ENCODE measurements around the gene GXYLT2.

GXYLT2 gene, protein sequence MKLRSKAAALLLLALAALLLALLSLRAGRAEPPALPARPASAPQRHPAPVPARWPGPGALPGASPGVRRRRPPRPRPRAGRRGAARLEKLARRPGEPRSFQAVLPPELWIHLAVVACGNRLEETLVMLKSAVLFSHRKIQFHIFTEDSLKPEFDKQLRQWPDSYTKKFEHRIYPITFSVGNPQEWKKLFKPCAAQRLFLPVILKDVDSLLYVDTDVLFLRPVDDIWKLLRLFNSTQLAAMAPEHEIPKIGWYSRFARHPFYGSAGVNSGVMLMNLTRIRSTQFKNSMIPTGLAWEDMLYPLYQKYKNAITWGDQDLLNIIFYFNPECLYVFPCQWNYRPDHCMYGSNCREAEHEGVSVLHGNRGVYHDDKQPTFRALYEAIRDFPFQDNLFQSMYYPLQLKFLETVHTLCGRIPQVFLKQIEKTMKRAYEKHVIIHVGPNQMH

DNA sequence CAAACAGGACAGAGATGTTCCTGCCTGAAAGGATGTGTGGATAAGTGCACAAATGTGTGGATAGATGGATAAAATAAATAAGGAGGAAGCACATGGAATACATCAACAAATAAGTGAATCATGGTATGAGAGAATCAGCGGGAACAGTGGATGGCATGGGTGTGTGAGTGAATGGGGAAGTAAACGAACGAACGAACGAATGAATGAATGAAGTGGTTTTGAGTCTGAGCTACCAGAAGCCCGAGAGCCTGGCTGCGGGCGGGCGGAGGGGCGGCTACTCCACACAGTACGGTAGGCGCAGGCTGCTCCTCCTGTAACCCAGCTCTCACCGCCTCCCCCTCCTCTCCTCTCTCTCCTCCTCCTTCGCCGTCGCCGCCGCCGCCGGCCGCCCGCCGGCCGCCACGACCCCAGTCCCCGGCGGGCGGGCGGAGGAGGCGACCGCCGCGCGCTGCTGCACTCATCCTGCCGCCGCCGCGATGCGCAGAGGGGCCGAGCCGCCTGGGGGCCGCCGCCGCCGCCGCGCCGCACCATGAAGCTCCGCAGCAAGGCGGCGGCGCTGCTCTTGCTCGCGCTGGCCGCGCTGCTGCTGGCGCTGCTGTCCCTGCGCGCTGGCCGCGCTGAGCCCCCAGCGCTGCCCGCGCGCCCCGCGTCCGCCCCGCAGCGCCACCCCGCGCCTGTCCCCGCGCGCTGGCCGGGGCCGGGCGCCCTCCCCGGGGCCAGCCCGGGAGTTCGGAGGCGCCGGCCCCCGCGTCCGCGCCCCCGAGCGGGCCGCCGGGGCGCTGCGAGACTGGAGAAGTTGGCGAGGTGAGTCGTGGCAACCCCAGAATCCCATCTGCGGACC lies at the start of gene GXYLT2:
Gene GXYLT2, plus strand, starts transcription at position 342 of the 841 bp plus-strand sequence. Its CDS starts 188 bp downstream, at position 530.
- DNase-seq (ENCODE audit: low read depth in 3 of 3): peak in 1 of 3 experiments; percentile 9

DNA sequence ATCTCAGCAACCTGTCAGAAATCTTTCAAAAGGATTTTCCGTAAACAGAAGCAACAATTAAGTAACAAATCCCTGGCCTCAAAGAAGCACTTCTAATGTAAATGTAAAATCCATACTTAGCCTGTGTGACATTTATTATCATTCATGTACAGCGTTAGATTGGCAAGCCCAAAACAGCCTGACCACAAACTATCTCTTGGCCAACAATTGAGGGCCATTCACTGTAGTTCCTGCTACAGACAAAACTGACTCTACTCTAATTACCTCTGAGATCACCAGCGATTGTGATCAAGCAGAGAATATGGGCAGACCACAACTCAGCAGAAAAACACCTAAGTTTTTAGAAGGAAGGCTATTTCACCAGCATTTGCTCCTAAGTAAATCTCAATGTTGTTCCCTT lies 48.8 kb upstream of the GXYLT2 start:
- no peak for DNase-seq (ENCODE audit: low read depth in 3 of 3)

DNA sequence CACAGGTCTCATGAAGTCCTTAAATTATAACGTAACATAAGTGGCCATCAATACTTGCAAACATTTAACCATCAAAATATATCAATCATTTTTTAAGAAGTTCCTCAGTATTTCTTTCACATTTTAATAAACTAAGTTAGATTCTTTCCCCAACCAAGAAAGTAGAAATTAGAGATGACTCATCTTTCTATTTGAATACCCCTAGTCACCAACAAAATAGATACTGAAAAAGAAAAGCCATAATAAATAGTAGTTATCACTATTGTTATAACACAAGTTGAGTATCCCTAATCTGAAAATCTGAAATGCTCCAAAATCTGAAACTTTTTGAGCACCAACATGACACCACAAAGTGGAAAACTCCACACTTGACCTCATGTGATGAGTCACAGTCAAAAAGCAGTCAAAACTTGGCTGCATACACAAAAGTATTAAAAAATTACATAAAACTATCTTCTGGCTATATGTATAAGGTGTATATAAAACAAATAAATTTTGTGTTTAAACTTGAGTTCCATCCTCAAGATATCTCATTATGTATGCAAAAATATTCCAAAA lies 43.3 kb upstream of the GXYLT2 start:
- DNase-seq (ENCODE audit: low read depth in 3 of 3): no peak

DNA sequence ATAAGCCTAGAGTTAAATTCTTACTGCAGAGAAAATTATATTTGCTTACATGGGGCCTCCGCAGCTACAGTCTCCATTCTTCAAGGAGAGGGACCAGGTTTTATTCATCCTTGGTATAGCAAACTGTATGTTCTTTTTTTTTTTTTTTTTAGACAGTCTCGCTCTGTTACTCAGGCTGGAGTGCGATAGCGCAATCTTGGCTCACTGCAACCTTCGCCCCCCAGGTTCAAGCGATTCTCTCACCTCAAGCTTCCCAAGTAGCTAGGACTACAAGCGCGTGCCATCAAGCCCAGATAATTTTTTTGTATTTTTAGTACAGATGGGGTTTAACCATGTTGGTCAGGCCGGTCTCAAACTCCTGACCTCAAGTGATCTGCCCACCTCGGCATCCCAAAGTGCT lies 41.7 kb upstream of the GXYLT2 start:
- DNase-seq (ENCODE audit: low read depth in 3 of 3): no peak

DNA sequence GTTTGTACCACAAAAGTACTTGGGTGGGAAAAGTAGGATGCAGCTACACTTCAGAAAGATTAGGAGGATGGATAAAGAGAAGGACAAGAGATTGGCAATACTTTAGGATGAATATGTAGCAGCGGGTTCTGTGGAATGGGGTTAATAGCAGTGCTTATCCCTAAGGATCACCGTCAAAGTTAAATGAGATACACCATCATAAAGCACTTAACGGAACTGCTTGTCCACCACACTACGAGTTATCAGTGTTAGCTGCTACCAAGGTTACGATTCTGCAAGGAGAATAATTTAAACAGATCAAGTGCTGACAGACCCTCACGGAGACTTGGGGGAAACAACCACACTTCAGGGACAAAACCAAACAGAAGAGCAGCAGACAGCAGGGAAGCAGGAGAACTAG lies 40.6 kb upstream of the GXYLT2 start:
- DNase-seq (ENCODE audit: low read depth in 3 of 3): no peak

DNA sequence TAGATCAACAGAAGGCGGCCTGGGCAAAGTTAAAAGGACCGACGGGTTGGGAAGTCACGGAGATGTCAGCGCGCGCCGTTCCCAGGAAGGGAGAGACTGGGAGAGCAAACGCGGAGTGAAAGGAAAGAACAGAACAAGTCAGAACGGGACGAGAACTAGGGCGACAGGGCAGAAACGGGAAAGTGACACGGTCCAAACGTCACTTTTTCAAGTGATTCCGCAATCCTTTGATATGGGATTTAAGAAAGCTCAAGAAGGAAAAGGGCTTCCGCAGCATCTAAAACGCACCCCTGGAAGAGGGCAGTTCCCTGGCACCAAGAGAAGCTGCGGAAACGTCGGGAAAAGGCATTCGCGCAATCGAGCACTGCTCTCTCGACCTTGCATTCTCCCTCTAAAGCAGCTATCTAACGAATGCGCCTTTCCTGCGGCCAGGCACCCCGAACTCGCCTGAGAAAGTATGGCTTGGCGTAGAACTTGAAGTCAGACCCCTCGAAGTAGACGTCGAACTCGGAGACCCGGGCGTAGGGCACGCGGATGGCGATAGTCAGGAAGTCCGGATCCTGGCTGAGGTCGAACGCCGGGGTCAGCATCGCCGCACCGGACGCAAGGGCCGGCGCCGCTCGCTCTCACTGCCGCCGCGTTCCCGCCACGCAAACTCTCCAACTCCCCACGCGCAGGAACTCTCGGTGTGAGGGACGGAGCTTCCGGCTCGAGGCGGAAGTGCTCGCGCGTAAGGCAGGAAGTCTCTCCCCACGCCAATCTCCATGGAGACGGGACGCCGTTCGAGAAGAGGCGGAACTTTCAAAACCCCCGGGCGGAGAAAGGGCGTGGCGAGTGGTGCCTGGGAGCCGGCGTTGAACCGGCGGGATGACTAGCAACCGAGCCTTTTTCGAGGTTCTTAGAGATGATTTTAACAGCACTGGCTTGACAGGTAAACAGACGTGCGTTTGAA lies 39.8 kb upstream of the GXYLT2 start, which contains the start of gene SHQ1:
Gene SHQ1, minus strand, starts transcription at position 695 of the 952 bp plus-strand sequence. Its CDS starts 105 bp downstream, at position 590.
- peak; percentile 90 to 93 (median 93) for DNase-seq (ENCODE audit: low read depth in 3 of 3)

DNA sequence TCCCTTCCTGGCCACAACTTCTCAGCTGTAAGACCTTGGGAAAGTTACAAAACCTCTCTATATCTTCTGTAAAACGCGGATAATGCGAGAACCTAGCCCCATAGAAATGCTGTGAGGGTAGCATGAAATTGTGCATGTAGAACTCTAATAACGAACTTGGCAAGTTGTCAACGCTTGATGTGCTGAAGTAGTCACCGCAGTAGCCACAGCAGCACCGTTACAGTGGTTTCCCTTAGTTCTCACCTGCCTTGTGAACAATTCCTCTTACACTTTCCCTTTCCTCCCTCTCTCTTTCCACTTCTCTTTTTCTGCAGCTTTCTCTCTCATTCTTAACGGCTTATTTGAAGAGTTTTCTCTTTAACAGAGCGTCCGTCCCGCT lies 39.2 kb upstream of the GXYLT2 start:
- DNase-seq (ENCODE audit: low read depth in 3 of 3): no peak

DNA sequence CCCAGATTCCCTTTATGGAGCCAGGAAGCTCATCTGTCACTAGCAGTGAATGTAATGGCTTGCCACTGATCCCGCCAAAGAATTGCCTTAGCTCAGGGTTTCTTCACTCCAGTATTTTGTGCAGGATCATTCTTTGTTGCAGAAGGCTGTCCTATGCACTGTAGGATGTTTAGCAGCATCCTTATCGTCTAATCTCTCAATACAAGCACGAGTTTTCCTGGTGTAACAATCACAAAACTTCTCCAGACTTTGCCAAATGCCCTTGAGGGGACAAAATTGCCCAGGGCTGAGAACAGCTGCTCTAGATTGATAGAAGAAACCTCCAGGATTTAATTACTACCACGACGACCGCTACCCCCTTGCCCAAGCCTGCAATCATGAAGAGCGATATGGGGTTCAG lies 32.8 kb upstream of the GXYLT2 start:
- no peak for DNase-seq (ENCODE audit: low read depth in 3 of 3)

DNA sequence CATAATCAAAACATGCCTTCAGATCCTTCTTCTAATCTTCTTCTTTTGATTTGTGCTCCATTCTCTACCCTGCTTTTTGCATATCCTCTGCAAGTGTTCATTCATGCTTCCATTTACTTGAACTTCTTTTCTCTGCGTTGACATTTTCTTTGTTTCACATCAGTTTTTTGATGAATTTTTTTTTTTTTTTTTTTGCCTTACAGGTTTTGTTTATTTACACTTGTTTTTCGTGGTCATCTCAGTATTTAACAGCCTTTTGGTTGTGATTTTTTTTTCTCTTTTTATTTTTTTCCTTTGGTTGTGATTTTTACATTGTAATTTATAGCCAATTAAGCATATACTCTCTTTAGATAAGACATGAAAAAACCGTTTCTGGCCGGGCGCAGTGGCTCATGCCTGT lies 27.8 kb upstream of the GXYLT2 start:
- DNase-seq (ENCODE audit: low read depth in 3 of 3): no peak

DNA sequence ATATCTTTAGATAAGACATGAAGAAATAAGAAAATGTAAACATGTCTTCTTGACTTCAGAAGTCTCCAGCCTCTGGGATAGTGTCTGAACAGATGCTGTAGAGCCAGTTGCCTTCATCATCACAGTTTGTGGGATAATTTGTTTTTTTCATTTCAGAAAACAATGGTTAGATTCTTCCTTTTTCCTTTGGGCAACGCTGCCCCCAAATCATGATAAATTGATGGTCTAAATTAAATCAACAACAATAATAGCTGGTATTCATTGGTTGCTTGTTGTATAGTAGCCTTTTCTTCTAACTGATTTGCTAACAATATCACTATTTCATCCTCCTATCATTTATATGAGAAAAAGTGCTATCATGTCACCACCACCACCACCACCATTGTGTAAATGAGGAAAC lies 27.0 kb upstream of the GXYLT2 start:
- DNase-seq (ENCODE audit: low read depth in 3 of 3): no peak

DNA sequence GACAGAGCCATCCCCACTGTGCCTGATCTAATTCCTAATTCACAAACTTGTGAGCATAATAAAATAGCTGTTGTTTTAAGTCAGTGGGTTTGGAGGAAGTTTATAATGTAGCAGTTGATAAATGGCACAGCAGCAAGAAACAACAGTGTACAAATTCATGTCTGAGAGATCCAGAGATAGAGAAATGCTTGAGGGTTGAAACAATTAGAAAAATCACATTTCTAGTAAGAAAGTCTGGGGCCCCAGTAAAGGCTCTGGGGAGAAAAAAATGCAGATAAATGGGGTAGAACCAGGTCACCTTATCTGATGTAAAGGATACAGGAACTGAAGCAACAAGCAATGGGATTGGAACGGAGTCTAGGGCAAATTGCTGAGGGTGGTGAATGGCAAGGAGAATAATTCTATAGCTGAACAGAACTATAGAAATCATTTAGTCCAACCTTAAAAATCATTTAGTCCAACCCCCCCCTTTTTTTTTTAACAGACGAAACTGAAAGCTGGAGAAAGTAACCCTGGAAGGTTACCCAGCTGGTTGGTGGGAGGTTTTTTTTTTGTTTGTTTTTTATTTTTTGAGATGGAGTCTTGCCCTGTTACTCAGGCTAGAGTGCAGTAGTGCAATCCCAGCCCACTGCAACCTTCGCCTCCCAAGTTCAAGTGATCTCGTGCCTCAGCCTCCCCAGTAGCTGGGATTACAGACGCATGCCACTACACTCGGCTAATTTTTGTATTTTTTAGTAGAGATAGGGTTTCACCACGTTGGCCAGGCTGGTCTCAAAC lies 25.3 kb upstream of the GXYLT2 start:
- DNase-seq (ENCODE audit: low read depth in 3 of 3): no peak

DNA sequence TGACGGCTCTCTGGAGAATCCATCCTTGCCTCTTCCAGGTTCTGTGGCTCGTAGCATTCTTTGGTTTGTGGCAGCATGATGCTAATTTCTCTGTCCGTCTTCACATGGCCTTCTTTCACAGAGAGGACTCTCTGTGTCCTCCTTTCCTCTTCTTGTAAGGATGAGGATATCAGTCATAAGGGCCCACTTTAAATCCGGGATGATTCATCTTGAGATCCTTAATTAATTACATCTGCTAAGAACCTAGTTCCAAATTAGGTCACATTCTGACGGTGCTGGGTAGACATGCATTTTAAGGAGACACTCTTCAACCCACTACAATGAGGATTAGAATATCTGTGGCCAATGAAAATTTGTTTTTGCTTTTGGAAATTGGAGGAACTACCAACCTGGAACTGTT lies 15.7 kb upstream of the GXYLT2 start:
- no peak for DNase-seq (ENCODE audit: low read depth in 3 of 3)

DNA sequence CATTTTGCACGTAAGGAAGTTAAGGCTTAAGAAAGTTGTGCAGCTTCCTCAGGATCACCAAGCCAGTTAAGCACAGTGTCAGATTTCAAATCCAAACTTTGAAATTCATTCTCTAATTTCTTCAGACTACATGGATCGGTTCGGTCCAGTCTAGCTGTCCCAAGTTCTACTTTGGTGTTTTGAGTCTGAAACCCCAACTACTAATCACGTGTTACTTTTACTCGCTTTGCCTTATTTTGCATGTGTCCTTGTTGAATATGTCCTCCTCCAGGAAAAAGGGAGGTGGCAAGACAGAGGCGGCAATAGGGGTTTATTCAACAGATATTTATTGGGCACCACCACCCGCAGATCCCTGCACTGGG lies 522 bp upstream of the GXYLT2 start:
- no peak for DNase-seq (ENCODE audit: low read depth in 3 of 3)

DNA sequence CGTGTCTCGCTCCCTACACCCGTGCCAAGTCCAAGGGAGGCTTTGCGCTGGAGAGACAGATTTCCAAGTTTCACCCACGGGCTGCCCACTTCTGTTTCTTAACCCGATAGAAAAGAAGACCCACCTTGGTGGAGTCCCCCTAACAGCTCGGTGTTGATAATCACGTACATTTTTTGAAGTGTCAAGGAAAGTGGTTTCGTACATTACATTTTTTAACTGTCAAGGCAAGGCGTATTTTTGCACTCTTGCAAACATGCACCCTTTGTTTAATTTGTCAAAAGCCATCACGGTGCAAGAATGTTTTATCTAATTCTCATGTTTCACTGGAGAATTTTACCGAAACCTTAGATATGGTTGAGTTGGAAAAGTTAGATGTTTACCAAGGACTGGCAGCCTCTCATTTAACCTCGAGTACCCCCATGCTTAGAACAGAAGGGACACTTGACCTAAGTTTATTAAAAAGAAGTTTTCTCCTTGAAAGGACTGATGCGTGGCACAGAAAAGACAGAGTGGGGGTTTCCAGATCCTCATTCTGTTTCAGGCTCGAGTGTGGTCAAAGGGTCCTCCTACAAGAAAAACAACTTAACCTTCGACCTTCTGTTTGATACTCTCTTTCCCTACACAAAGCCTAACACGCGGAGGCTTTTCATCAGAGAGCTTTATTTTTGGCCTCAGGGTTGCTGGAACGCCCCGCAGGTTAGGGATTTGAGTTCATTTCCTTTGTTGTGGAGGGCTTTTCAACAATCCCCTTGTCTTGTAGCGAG lies 882 bp downstream of the GXYLT2 start:
- DNase-seq (ENCODE audit: low read depth in 3 of 3): no peak

DNA sequence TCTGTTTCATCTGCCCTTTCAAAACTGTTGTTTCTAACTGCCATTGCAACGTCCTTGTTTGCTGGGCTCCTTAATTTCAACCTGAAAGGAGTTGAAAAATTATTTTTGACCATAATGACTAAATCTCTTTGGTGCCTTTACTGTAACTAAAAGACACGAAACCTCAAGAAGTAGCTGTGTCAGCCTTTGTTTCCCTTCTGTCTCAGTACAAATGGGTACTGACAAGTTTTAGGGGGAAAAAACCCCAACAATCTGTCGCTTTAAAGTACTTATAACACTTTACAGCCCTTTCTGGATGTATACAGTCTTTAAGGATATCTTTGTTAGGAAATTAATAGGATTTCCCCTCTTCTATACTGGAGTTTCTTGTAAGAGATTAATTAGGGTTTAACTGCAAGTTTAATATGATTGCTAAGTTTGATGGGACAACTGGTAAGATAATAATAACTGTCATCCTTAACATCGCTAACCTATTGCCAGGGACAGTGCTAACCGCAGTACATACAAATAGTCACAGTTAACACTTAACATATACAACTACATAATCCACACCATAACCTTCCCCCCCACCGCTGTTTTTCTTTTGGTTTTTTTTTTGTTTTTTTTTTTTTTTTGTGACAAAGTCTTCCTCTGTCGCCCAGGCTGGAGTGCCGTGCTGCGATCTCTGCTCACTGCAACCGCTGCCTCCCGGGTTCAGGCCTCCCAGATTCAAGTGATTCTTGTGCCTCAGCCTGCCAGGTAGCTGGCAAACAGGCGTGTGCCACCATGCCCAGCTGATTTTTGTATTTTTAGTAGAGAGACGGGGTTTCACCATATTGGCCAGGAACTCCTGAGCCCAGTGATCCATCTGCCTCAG lies 1.7 kb downstream of the GXYLT2 start:
- no peak for DNase-seq (ENCODE audit: low read depth in 3 of 3)

DNA sequence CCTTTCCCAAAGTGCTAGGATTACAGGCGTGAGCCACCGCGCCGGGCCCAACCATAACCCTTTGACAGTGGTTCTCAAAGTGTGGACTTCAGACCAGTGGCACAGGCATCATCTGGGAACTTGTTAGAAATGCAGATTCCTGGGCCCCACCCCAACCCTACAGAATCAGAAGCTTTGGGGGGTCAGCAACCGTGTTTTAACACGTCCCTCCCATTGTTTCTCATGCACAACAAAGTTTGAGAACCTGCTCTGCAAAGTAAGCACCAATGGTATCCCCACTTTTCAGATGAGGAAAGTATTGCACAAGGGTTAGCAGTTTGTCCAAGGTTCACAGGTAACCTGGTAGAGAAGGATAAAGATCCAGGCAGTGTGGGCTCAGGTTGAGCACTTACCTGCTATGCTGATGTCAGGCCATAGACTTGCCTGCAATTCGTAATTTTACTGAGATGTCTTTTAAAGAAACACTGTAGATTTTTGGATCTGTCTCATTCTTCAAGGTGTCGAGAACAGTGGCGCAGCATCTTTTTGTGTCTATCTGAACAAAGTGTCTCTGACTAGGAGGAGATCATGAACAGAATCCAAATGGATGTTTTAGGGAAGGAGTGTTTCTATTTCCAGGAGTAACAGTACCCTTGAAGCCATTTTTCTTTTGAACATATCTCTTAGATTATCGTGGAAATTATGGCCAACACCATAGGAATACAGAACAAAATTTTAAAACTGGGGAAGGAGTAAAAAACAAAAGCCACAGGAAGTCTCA lies 2.5 kb downstream of the GXYLT2 start:
- DNase-seq (ENCODE audit: low read depth in 3 of 3): no peak

DNA sequence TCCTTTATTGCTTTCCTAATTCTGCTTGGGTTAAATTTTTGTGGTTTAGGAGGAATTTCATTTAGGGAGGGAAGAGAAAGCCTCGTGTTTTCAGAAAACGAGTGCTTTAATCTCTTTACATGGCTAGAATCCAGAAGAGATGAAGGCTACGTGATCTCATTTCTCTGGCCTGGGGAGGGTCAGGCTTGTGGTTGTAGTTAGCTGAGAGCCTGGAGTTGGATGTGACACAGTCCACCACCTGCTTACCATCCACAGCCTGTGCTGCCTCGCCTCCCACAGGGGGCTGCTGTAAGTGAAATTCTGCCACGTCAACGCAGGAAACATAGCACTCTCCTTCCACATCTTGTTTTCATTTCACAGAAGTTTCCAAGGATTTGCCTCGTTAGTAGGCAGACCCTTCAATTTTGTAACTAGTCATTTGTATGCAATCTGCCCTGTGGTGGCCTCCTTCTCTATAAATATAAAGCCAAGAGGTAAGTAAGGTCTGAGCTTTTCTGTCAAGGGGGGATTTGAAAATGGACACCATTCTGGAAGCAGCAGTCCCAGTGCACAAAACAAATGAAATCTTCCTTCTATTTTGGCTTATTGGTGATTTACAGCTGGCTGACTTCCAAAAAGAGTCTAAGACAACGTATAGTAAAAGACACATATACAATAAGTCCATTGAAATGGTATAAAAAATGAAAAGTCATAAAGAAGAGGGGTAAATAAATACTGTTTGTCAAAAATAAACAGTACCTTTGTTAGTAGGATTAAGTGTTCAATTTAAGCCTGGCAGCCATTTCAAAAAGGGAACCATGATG lies 3.4 kb downstream of the GXYLT2 start:
- DNase-seq (ENCODE audit: low read depth in 3 of 3): no peak
